ENCODE data around the gene IPO8.
"Not testable (repeated sequence)": the region's sequence is repeated elsewhere in the genome, so short reads cannot be mapped to it uniquely, and the experiment has no call there.

IPO8 gene

DNA sequence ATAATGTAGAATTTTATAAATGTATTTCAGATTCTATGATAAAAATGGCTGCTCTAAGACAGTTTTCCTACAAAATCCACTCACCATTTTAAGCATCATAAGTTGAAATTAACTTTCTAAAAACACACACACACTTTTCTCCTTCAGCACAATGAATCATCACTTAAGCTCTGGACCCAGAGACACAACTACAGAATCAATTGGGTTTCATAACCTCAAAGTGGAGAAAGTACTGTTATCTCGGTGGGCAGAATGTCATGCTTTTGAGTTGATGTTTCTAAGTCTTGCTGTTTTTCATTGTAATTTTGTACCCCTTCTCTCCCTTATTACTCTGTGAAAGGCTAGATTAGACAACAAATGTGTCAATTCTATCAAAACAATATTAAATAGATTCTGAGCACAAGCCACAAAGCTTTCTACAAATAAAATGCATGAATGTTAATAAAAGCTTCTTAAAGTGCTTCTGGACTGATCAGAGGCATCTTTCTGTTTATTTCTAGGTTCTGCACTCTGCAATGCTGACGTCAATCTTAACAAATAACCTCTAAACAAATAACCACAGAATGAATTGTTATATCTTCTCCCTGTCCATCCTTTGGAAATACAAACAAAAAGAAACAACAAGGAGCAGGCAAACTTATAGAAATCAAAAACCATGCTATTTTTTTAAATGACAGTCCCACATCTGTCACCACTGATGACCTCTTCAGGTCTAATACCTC lies 8.2 kb downstream of the IPO8 start:
- no peak for DNase-seq

GRCh38 chr12:30679241-30679640 lies 16.4 kb downstream of the IPO8 start:
- DNase-seq = no peak

DNA sequence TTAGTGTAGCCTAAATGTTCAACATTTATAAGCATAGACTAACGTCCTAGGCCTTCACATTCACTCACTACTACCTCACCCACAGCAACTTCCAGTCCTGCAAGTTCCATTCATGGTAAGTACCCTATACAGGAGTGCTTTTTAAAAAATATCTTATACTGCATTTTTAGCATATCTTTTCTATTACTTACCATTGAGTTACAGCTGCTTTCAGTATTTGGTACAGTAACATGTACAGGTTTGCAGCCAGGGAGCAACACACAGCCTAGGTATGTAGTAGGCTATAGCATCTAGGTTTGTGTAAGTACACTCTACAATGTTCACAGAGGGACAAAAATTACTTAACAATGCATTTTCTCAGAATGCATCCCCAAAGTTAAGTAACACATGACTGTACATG lies 17.4 kb downstream of the IPO8 start:
- DNase-seq = no peak

- DNase-seq = no peak
Measured at GRCh38 chr12:30661210-30661609, 34.5 kb downstream of the IPO8 start.

GRCh38 chr12:30652034-30652696 lies 43.5 kb downstream of the IPO8 start:
- no peak for DNase-seq

- no peak for DNase-seq
Measured at GRCh38 chr12:30646821-30647220, 48.8 kb downstream of the IPO8 start.

DNA sequence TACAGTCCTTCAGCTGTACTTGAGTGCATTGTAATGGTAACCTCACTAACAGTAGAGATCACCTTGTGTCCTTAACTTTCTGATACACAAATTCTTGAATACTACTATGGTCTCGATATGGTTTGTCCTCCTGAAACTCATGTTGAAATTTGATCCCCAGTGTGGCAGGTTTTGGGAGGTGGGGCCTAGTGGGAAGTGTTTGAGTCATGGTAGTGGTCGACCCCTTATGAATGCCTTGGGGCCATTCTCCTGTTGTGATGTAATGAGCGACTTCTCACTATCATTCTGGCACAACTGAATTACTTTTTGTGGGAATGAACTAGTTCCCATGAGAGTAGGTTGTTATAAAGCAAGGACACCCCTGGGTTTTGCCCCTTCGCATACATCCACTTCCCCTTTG lies 52.3 kb downstream of the IPO8 start:
- DNase-seq = no peak

GRCh38 chr12:30640392-30640791 lies 55.3 kb downstream of the IPO8 start:
- no peak for DNase-seq

GRCh38 chr12:30635385-30635784 lies 60.3 kb downstream of the IPO8 start:
- DNase-seq = no peak

GRCh38 chr12:30631740-30632139 lies 63.9 kb downstream of the IPO8 start:
- no peak for DNase-seq

DNA sequence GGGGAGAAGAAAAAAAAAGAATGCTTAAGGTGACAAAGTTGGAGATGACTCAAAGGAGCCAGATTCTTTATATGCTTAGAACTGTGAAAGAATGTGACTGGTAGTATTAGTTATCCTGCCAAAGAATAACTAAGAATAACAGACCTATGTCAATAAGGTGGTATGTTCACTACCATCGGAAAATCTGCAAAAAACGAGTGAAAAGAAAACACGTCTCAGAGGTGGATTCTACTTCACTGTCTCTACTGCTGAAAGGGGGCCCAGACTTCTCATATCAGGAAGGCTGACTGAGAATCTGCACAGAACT lies 64.7 kb downstream of the IPO8 start:
- no peak for DNase-seq

DNA sequence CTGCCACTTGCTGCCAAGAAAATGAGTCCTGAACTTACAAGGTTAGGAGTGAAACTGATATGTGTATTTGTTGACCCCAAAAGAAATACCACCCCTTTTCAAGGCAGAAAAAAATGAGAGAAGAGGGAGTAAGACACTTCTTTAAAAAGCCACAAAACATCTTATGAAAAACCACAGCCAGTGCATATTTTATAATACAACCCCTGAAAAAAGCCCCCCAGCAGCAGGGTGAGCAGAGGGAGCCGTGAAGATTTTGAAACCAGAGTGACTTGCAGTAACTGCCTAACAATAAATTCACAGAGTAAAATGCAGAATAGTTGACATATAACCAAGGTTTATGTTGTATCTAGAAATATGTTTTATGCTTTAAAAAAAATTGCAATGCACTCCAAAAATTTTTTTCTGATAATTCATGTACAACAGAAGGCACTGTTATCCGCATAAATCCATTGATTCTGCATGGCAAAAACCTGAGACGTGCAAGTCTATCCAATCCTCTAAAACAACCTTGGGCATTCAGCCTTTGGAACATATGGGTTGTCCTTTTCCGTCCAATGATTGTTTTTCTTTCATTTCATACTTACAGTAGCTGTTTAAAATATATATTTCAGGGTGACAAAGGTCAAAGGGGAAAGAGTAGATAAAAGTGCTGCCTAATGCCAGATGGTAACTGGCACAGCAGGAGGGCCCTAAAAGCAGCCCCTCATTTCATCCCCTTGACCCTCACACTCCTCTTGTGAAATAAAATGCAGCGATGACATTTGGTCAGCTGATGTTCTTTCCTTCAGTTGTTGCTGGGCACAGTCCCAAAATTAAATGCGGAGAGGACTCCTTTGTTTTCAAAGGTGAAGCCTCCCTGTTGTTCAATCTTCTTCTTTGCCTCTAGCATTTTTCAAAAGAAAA lies 65.3 kb downstream of the IPO8 start:
- DNase-seq = no peak

GRCh38 chr12:30626847-30627246 lies 68.8 kb downstream of the IPO8 start:
- DNase-seq = no peak

GRCh38 chr12:30624009-30624408 lies 71.7 kb downstream of the IPO8 start:
- no peak for DNase-seq

GRCh38 chr12:30622509-30622908 lies 73.2 kb downstream of the IPO8 start:
- no peak for DNase-seq

DNA sequence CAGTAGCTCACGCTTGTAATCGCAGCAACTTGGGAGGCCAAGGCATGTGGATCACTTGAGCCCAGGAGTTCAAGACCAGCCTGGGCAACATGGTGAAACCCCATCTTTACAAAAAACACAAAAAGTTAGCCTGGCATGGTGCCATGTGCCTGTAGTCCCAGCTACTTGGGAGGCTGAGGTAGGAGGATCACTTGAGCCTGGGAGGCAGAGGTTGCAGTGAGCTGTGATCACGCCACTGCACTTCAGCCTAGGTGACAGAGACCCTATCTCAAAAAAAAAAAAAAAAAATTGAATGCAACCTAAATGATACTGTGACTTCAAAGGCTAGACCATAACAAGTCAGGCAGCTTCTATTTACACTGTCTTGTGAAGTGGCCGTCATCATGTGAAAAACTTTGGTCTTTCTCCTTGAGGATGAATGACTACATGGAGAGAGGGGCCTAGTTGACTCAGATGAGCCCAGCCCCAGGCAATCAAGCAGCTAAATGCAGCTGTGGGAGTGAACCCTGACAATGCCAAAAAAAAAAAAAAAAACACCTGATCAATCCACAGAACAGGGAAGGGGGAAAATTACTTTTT lies 73.9 kb downstream of the IPO8 start:
- DNase-seq = not testable (repeated sequence)

DNA sequence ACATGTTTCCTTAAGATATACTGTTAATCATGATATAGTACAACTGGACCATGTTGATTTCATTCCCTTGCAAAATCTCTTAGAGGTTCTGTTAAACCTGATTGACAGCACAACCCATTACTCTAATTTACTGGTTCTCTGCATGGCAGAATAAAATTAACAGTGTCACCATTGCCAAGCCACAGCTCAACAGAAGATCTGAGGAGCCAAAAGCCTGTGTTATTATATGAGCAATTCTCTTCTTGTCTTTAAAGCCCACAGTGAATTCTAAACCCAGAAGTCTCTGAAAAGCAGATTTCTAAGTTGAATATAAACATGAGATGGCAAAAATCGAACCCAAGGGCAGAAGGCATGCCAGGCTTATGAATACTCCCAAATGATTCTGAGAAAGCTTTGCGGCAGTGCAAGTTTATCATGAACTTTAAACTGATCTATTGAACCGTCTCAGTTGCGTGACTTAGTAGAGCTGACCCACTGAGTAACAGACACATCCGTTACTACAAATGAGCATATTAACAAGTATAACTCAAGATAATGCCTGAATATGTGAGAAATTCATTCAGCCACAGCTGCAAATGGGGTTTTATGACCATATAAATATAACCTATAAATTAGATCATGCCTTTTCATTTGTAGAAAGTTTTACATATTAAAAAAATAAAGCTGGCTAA lies 78.2 kb downstream of the IPO8 start:
- DNase-seq = no peak

GRCh38 chr12:30614031-30614430 lies 81.6 kb downstream of the IPO8 start:
- no peak for DNase-seq

DNA sequence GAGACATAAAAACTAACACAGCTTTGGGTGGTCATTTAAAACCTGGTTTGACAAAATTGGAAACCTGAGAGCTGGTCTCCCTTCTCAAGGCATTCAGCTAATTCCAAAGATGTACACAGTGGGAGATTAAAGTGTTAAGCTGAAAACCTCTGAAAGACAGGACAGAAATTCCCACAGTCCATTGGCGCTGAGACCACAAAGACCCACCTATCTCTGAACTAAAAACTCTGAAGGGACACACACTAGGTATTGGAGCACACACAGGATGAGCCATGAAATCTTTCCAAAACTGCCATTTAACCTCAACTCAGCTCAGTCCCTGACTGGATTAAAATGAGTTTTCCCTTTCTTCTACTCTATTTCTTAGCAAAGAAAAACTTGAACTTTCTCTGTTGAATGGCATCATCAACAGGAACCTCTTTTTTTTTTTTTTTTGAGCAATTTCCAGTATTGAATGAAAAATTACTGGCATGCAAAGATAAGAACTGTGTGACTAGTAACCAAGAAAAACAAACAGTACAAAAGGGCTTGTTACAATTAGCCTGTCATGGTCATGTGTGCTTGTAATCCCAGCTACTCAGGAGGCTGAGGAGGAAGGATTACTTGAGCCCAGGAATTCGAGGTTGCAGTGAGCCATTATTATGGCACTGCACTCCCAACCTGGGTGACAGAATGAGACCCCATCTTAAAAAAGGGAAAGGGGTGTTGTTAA lies 82.4 kb downstream of the IPO8 start:
- DNase-seq = no peak

GRCh38 chr12:30610718-30611117 lies 85.0 kb downstream of the IPO8 start:
- DNase-seq = no peak

GRCh38 chr12:30609819-30610218 lies 85.8 kb downstream of the IPO8 start:
- DNase-seq = not testable (repeated sequence)

- DNase-seq = not testable (repeated sequence)
Measured at GRCh38 chr12:30604302-30604701, 91.4 kb downstream of the IPO8 start.

Data from hippocampal formation (tissue), 2 donors.